K562 (cell line): ENCODE data around the gene BATF. TPM values are rescaled to one million over a fixed set of nuclear protein-coding genes. Genes with fewer than 3 reads are reported as not detected.

ENCODE experiments used
- CHD1 ChIP-seq: fragments of 200-600 bp; sonication (generic); IDR thresholded peaks from one replicate; pipeline ENCODE4 v1.6.1; 2012; ENCODE audit warnings: mild to moderate bottlenecking, moderate library complexity, low read length, inconsistent platforms
- ESRRB ChIP-seq: fragments of 250-450 bp; sonication (Bioruptor Pico); IDR thresholded peaks from 2 replicates; pipeline ENCODE4 v1.5.0; 2020; ENCODE audit warnings: mild to moderate bottlenecking, moderate library complexity, borderline replicate concordance
- HDAC2 ChIP-seq: fragments of 450-650 bp; IDR thresholded peaks from 2 replicates; pipeline ENCODE4 v1.6.1; 2016; ENCODE audit warnings: mild to moderate bottlenecking
- KDM4B ChIP-seq, 2 experiments: fragments of 450-650 bp in 1 of 2; sonication (generic) in 1 of 2; IDR thresholded peaks; 2 replicates each; pipeline ENCODE4 v1.6.1; 2016 to 2017; ENCODE audit warnings: borderline replicate concordance in 2 of 2, antibody characterized with exemption in 1 of 2, low read depth in 1 of 2, mild to moderate bottlenecking in 1 of 2
- NCOA1 ChIP-seq: fragments of 450-650 bp; IDR thresholded peaks from 2 replicates; pipeline ENCODE4 v1.6.1; 2016; ENCODE audit warnings: low read depth
- POLR2AphosphoS5 ChIP-seq: IDR thresholded peaks from 2 replicates; pipeline ENCODE4 v1.6.1; 2011; ENCODE audit warnings: mild to moderate bottlenecking, low read depth, low read length, moderate library complexity; ENCODE audit not compliant: control insufficient read depth, insufficient read depth
- RAD21 ChIP-seq, 2 experiments: fragments of 250-450 bp in 1 of 2; fragments of 450-650 bp in 1 of 2; sonication (Bioruptor Pico) in 1 of 2; formaldehyde crosslinking in 1 of 2; IDR thresholded peaks in 1 of 2; conservative IDR thresholded peaks in 1 of 2; 2 replicates each; pipeline versions ENCODE4 v1.4.0 to v1.8.0; 2020 to 2022; ENCODE audit warnings: mild to moderate bottlenecking in 2 of 2, moderate library complexity in 1 of 2
- SMARCB1 ChIP-seq: IDR thresholded peaks from 2 replicates; pipeline ENCODE4 v1.6.1; 2011; ENCODE audit warnings: improper control_type of control experiment, low read depth; ENCODE audit not compliant: insufficient read length
- SMC3 ChIP-seq: conservative IDR thresholded peaks from 2 replicates; pipeline ENCODE4 v1.6.1; 2011; ENCODE audit warnings: low read depth, low read length, improper control_type of control experiment; ENCODE audit not compliant: insufficient read depth
- ZNF133 ChIP-seq: fragments of 250-450 bp; sonication (Bioruptor Pico); IDR thresholded peaks from 2 replicates; pipeline ENCODE4 v1.4.0; 2020; ENCODE audit warnings: mild to moderate bottlenecking
- ZNF24 ChIP-seq: fragments of 450-650 bp; IDR thresholded peaks from 2 replicates; pipeline ENCODE4 v1.6.1; 2016
- ZNF584 ChIP-seq: fragments of 200-800 bp; sonication (Bioruptor generic); IDR thresholded peaks from 2 replicates; pipeline ENCODE4 v1.6.1; 2016; ENCODE audit warnings: low read depth, mild to moderate bottlenecking, missing genetic modification characterization, missing compliant biosample characterization
- polyA plus RNA-seq, 8 experiments: library from polyadenylated mRNA; depleted of rRNA in 4 of 8; stranded (reverse) in 5 of 8; unstranded in 3 of 8; fragments of >200 nt; fragmentation: Nextera tagmentation in 2 of 8; fragmentation: Illumina TruSeq in 1 of 8; extraction: Ambion mirVana in 2 of 8; extraction: Trizol in 1 of 8; gene quantifications; 2 replicates each; pipeline versions ENCODE4 v1.2.1 to v1.2.3, GENCODE V29; 2011 to 2014; ENCODE audit warnings: inconsistent platforms in 1 of 8, missing spikeins in 1 of 8
- total RNA-seq, 7 experiments: library from RNA; depleted of rRNA in 6 of 7; stranded (reverse); fragments of >200 nt in 6 of 7; fragmentation: Illumina TruSeq in 2 of 7; extraction: Trizol in 2 of 7; gene quantifications; 2 replicates each; pipeline versions ENCODE4 v1.2.1 to v1.2.3, GENCODE V29; 2011 to 2021; ENCODE audit warnings: low replicate concordance in 1 of 7
- TF ChIP-seq, protein P1 (sequence below), 2 experiments: fragments of 450-650 bp; formaldehyde crosslinking in 1 of 2; IDR thresholded peaks; 2 replicates each; pipeline versions ENCODE4 v1.4.0 to v1.6.1; 2014 to 2020; ENCODE audit warnings: mild to moderate bottlenecking in 2 of 2, borderline replicate concordance in 1 of 2, low read depth in 1 of 2
- TF ChIP-seq, protein P2 (sequence below): sonication (generic); formaldehyde crosslinking; IDR thresholded peaks from 2 replicates; pipeline ENCODE4 v1.8.1; 2023; ENCODE audit warnings: mild to moderate bottlenecking, missing genetic modification reagents
- TF ChIP-seq, protein P3 (sequence below): fragments of 250-450 bp; sonication (Bioruptor Pico); IDR thresholded peaks from 2 replicates; pipeline ENCODE4 v1.8.0; 2022; ENCODE audit warnings: moderate library complexity, mild to moderate bottlenecking, inconsistent platforms
- TF ChIP-seq, protein P4 (sequence below): fragments of 250-450 bp; sonication (Bioruptor Pico); IDR thresholded peaks from 2 replicates; pipeline ENCODE4 v1.4.0; 2020; ENCODE audit warnings: mild to moderate bottlenecking

BATF gene
- total and polyA plus RNA-seq, 9 of the 15 experiments (the other 6 are each of a cell fraction or from before 2014, with no cell fraction given), result 0.13 to 2.1 (median 0.55) TPM; not detected in 2

DNA sequence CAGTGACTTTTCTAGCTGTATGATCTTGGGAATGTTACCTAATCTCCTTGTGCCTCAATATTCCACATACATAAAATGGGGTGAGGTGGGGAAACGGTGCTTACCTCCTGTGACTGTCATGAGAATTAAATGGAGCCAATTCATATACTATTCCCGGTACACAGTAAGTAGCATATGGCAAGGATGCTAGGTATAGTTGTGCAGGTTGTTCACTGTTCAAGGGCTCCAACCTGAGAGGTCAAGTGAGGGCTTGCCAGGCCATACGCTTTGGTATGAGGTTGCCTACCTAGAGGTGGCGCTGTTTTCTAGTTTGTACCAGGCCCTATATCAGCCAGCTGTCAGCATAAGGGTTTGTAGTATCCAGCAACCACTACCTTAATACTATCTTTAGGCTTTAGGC, 3.6 kb upstream of the BATF start (continued):
- TF ChIP-seq, protein P1, sequence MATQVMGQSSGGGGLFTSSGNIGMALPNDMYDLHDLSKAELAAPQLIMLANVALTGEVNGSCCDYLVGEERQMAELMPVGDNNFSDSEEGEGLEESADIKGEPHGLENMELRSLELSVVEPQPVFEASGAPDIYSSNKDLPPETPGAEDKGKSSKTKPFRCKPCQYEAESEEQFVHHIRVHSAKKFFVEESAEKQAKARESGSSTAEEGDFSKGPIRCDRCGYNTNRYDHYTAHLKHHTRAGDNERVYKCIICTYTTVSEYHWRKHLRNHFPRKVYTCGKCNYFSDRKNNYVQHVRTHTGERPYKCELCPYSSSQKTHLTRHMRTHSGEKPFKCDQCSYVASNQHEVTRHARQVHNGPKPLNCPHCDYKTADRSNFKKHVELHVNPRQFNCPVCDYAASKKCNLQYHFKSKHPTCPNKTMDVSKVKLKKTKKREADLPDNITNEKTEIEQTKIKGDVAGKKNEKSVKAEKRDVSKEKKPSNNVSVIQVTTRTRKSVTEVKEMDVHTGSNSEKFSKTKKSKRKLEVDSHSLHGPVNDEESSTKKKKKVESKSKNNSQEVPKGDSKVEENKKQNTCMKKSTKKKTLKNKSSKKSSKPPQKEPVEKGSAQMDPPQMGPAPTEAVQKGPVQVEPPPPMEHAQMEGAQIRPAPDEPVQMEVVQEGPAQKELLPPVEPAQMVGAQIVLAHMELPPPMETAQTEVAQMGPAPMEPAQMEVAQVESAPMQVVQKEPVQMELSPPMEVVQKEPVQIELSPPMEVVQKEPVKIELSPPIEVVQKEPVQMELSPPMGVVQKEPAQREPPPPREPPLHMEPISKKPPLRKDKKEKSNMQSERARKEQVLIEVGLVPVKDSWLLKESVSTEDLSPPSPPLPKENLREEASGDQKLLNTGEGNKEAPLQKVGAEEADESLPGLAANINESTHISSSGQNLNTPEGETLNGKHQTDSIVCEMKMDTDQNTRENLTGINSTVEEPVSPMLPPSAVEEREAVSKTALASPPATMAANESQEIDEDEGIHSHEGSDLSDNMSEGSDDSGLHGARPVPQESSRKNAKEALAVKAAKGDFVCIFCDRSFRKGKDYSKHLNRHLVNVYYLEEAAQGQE (IDR thresholded peaks at IDR 0.05; ENCODE audit: borderline replicate concordance), result peak; percentile 50; the same call in 1 of the 2 replicates
- TF ChIP-seq, protein P1 (CRISPR knock-in tag; IDR thresholded peaks at IDR 0.05; ENCODE audit: low read depth), result no peak
- TF ChIP-seq, protein P2, sequence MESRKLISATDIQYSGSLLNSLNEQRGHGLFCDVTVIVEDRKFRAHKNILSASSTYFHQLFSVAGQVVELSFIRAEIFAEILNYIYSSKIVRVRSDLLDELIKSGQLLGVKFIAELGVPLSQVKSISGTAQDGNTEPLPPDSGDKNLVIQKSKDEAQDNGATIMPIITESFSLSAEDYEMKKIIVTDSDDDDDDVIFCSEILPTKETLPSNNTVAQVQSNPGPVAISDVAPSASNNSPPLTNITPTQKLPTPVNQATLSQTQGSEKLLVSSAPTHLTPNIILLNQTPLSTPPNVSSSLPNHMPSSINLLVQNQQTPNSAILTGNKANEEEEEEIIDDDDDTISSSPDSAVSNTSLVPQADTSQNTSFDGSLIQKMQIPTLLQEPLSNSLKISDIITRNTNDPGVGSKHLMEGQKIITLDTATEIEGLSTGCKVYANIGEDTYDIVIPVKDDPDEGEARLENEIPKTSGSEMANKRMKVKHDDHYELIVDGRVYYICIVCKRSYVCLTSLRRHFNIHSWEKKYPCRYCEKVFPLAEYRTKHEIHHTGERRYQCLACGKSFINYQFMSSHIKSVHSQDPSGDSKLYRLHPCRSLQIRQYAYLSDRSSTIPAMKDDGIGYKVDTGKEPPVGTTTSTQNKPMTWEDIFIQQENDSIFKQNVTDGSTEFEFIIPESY, result no peak
- peak; percentile 18 to 63; a peak in 2 of 4 replicates for TF ChIP-seq RAD21 (CRISPR knock-in tag; conservative IDR thresholded peaks at IDR 0.05 in 1 of 2, IDR thresholded peaks at IDR 0.05 in 1 of 2)
- no peak for TF ChIP-seq HDAC2
- no peak for TF ChIP-seq ZNF133 (CRISPR knock-in tag)
- TF ChIP-seq ZNF24, result no peak
- TF ChIP-seq ESRRB (CRISPR knock-in tag), result no peak
- 0 out of 2 replicates have a peak, but pooled peaks have one; percentile 18 for TF ChIP-seq SMC3
- TF ChIP-seq SMARCB1, result no peak
- TF ChIP-seq CHD1, result no peak
- TF ChIP-seq, protein P3, sequence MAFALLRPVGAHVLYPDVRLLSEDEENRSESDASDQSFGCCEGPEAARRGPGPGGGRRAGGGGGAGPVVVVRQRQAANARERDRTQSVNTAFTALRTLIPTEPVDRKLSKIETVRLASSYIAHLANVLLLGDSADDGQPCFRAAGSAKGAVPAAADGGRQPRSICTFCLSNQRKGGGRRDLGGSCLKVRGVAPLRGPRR (CRISPR knock-in tag), result no peak
- TF ChIP-seq ZNF584 (CRISPR knock-in tag), result no peak
- no peak for TF ChIP-seq NCOA1
- TF ChIP-seq KDM4B (IDR thresholded peaks at IDR 0.05; ENCODE audit: borderline replicate concordance in 2 of 2, low read depth in 1 of 2), result no peak
- no peak for TF ChIP-seq POLR2AphosphoS5
- TF ChIP-seq, protein P4, sequence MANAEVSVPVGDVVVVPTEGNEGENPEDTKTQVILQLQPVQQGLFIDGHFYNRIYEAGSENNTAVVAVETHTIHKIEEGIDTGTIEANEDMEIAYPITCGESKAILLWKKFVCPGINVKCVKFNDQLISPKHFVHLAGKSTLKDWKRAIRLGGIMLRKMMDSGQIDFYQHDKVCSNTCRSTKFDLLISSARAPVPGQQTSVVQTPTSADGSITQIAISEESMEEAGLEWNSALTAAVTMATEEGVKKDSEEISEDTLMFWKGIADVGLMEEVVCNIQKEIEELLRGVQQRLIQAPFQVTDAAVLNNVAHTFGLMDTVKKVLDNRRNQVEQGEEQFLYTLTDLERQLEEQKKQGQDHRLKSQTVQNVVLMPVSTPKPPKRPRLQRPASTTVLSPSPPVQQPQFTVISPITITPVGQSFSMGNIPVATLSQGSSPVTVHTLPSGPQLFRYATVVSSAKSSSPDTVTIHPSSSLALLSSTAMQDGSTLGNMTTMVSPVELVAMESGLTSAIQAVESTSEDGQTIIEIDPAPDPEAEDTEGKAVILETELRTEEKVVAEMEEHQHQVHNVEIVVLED (CRISPR knock-in tag), result no peak
